Keratinocyte (primary cell): ENCODE results near the gene HLA-DMB.

ENCODE experiments used
- CTCF ChIP-seq, 3 experiments: IDR thresholded peaks in 1 of 3; conservative IDR thresholded peaks in 1 of 3; optimal IDR thresholded peaks in 1 of 3; 2 replicates in 2 of 3; 3 replicates in 1 of 3; pipeline versions ENCODE3 to v1.5.1; 2011; ENCODE audit warnings: low read length in 3 of 3, mild to moderate bottlenecking in 3 of 3, moderate library complexity in 2 of 3, control low read depth in 1 of 3, inconsistent platforms in 1 of 3; ENCODE audit not compliant: insufficient read depth in 2 of 3; ENCODE audit errors: extremely low read depth in 1 of 3
- EZH2 ChIP-seq: IDR thresholded peaks from one replicate; pipeline ENCODE4 v1.6.1; 2012; ENCODE audit warnings: inconsistent platforms, mild to moderate bottlenecking, low read length, moderate library complexity

- peak in 2 of 3 experiments; percentile 16 to 31 for TF ChIP-seq CTCF (optimal IDR thresholded peaks at IDR 0.05 in 1 of 3, IDR thresholded peaks at IDR 0.05 in 1 of 3, conservative IDR thresholded peaks at IDR 0.05 in 1 of 3; ENCODE audit: extremely low read depth in 1 of 3, insufficient read depth in 2 of 3, low read length in 3 of 3)
- TF ChIP-seq EZH2: no peak
Measured at GRCh38 chr6:32969685-32970412, 29.0 kb upstream of the HLA-DMB start.
